Measurements from ENCODE around the gene KIF5C.
"Not testable (repeated sequence)": the region's sequence is repeated elsewhere in the genome, so short reads cannot be mapped to it uniquely, and the experiment has no call there.

KIF5C gene

DNA sequence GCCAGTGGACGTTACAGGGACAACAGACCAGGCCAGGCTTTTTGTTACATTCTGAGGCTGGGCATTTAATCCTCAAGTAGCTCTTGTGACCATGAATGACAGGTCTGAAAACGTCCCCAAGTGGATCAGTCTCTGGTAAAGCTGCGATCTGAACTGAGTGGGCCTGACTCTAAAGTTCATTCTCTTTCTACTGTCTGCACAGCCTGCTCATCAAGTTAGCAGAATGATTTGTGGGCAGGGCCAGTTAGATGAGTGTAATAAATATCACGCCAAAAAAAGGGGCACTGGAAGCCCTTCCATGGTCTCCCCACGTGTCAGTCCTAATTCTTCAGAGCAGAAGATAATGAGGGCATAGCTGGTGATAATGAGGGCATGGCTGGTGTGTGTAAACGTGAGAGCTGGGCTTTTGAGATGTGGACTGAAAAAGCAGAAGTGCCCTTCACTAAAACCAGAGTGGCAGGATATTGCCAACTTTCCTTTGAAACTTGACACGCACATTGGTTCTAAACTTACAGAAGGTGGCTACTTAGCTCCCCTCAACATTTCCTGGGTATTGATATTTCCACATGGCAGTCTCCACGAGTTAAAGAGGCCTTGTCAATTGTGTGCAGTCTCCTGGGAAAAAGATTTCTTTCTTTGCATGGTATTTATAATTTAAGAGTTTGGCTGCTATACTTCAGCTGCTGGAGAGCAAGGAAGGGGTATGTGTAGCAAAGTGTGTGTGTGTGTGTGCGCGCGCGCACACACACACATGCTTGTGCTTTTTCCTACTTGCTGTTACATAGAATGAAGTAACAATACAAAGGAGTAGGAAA, 90.8 kb downstream of the KIF5C start:
- DNase-seq (ENCODE audit: low spot score), result no peak

DNA sequence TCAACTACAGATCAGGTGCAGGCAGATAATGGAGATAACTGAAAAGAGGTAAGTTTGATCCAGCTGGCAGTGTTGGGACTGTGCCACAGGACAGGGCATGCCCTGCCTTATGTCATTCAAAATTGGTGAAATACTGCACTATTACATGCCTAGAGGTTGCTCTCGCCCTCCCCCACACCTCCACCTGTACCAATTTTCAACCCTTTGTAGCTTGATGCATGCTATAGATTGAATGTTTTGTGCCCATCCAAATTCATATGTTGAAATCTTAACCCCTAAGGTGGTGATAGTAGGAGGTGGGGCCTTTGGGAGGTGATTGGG, 91.4 kb downstream of the KIF5C start:
- no peak for DNase-seq (ENCODE audit: low spot score)

DNA sequence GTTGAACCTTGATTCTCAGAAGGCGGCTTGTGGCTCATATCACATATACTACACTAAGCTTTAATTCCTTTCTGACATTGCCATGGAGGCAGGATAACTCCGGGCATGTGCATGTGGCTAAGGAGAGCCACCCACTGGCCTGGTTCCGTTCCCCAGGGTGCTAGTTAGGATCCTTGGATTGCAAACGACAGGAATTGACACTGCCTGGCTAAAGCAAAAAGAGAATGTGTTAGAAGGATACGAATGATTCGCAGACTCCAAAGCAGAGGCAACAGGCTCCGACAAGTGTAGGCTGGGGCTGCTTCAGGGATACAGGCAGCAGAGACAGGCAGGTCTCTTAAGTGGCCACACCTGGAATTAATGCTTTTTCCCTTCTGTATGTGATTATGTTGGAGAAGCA, 92.0 kb downstream of the KIF5C start:
- no peak for DNase-seq (ENCODE audit: low spot score)

DNA sequence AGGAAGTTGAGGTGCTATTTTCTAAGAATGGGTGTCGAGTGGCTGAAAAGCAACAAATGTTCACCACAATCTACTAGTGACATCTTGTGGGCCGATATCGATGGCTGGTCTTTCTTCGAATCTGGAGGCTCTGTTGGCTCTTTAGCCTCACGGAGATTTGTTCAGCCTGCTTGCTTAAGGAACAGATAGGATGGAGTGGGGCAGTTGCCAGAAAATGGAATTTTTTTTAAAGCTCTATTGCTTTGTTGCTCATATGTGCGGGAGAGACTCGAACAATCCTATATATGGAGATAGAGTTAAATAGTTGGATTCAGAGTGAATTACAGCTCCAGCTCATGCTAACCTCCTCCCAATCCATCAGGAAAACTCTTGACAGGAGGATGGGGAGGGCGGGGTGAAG, 92.6 kb downstream of the KIF5C start:
- no peak for DNase-seq (ENCODE audit: low spot score)

DNA sequence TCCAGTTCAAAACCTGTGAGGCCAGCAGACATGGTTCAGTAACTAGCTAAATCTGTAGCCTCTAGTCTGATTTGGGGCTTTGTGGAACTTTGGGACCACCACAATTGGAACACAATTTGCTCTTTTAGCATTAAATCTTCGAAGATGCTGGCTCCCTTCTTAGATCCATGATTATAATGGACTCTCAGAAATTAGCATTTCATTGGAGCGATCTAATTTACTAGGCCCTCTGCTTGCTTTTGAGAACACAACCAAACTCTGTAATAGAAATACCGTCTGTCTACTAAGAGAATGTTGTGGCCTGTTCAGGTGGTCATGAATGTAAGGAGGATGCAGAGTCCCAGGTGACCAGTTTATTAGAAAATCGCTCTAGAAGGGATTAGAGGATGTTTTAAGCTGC, 93.3 kb downstream of the KIF5C start:
- no peak for DNase-seq (ENCODE audit: low spot score)

DNA sequence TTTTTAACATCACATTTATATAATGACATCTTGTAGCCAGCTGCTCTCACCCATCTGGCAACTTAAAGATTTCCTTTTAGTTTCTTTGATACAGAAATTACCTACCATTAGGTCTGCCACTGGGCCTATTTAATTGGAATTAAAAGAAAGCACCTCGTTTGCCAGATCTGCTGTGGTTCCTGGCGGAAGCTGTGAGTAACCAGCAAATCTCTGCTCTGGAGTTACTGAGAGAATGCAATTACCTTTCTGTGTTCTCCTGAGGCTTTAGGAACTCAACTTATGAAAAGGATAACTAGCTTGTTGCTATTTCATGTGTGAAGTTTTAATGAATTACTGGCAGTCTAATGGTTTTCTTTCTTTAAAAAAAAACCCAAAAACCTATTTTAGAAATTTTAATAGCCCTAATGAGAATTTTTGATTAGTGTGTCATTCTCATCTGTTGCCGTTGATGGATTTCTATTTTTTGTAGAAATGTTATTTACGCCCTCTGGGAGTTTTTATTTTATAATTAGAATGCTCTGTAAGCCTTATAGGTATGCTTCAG, 93.8 kb downstream of the KIF5C start:
- no peak for DNase-seq (ENCODE audit: low spot score)

DNA sequence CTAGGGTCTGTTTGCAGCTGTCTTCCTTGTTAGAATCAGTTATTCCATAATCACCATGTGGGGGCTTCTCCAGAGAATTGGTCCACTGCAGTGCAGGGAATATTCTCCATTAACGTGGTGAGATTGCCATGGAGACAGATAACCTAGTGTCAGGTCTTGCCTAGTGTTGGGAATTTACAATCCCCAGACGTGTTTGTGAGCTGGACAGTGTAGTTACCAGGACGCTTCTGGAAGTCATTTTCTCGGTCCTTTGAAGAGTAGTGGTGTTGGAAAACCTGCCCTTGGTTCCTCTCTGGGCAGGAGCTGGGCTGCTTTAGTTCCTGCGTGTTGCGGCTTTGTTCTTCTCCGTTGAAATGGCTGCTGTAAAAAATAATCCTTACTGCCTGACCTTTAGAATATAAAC, 94.6 kb downstream of the KIF5C start:
- DNase-seq (ENCODE audit: low spot score), result no peak

DNA sequence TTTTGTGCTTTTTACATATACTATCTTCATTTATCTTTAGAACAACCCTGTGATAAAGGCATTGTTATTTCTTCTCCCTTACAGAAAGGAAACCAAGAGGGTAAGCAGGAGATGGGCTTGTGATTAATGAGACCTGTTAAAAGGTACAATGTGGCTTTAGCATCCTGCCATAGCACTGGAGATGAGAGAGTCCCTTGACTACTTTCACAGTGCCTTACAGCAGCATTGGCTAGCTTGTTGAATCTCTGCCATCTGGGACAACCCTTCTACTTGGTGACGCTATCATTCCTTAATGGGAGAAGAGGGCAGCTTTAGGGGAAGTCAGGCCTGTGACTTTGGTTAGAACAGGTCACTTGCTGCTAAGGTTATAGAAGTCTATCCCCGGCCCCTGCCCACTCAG, 95.4 kb downstream of the KIF5C start:
- DNase-seq (ENCODE audit: low spot score), result no peak

DNA sequence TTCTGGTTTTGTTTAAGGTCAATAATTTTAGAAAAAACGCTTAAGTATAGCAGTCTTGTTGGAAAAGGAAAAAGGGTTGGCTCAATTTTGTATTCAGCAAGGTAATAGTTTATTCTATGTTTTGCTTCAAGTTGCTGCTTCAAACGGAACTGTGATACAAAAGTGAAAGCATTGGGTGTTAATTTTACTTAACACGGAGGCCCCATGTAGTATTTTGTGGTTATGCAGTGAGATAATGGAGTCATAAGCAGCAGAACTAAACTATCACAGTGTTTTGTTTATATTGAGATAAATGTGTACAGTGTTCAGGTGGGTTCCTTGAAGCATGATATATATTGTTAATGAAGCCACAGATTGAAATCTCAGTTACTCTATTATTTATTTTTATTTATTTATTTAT, 96.5 kb downstream of the KIF5C start:
- no peak for DNase-seq (ENCODE audit: low spot score)

DNA sequence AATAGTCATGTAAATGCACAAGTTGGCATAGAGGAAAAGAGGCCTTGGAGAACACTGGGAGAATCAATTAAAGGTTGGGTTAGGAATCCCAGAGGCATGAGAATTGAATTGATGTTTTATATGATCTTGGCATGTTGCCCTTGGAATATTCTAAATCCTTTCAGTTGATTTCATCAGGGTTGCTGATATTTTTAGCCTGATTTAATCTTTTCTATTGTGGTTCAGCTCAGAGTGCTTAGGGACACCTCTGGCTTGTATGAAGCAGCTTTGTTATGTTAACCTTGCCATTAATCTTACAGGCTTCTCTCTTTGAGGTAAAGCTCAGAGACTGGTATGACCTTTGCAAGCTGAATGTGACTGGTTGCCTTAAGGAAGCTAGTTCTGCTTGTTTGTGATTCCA, 99.1 kb downstream of the KIF5C start:
- no peak for DNase-seq (ENCODE audit: low spot score)

DNA sequence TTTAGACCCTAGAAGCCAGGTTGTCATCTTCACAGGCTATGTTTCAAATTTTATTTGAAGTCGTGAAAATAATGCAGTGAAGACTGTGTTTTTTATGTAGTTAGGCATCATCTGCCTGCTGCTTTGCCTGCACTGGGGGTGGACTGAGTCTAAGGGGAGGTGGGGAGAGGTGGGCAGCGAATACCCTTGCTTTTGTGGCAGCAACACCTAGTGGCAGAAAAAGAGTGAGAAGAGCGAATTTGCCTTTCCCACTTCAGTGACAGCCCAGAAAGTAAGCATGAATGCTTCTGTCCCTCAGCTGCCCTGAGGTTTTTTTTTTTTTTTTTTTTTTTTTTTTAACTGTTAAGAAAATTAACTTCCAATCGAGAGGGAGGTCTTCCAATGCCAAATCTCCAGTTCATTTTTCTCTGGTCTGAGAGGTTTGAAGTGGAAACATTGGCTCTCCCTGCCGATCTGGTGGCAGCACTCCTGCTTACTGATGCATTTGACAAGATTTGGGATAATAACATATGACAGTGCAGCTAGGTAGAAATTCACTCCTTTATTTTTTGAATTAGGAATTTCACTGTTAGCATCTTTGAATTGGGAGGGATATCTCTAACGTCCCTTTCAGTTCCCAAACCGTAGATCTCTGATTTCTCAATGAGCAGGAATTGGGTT, 103.1 kb downstream of the KIF5C start:
- DNase-seq (ENCODE audit: low spot score), result no peak

DNA sequence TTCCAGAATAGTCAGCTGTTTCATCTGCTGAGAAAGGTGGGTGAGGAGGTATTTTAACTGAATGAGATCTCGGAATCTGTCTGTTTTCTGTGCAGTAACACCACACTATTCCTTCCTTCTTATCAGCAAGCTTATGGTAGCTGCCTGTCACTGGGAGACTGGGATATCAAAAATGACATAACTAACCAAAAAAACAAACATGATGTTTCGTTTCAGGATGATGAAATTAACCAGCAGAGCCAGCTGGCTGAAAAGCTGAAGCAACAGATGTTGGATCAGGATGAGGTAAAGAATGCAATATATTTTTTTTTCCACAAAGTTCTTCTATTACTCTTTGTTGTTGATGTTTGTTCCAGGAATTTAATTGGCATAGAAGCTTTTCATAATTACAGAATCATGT, 103.7 kb downstream of the KIF5C start:
- peak; percentile 27 for DNase-seq (ENCODE audit: low spot score)

DNA sequence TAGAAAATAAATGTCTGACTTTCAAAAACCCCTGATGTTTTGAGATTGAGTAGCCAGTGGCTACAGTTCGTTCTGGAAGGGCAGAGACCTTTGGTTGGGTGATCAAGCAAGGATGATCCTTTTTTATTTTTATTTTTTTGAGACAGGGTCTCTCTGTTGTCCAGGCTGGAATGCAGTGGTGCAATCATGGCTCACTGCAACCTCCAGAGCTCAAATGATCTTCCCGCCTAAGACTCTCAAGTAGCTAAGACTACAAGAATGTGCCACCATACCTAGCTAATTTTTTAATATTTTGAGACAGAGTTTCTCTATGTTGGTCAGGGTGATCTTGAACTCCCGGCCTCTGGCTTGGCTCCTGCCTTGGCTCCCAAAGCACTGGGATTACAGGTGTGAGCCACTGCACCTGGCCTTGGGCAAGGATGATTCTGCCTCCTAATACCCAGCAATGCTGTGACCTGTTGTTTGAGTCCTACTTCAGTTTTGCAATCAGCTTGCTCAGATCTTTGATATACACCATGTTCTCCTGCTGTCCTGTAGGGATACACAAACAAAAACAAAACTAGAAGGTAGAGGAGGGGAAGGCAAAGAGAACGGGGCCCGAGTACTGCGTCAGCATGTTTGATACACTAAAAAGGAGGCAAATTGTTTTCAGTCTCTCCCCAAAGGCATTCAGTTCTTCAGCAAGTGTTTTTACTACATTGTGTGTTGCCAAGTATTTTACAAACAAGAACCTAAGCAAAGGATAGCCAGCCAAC, 104.3 kb downstream of the KIF5C start:
- no peak for DNase-seq (ENCODE audit: low spot score)

DNA sequence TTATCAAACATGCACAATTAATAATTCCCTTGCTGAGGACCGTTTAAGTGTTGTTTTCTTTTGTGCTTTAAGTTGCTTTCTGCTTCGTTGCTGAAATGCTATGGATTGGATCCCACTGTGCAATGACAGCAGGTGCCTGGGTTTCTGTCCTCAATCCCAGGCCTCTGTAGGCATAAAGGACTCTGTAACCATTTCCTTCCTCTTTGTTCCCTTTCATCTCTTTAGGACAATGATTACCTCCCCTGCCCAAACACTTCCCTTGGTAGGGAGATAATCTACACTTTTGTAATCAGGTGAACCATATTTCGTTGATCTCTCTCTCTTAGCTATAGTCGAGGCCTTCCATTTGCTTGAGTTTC, 104.9 kb downstream of the KIF5C start:
- DNase-seq (ENCODE audit: low spot score), result no peak

DNA sequence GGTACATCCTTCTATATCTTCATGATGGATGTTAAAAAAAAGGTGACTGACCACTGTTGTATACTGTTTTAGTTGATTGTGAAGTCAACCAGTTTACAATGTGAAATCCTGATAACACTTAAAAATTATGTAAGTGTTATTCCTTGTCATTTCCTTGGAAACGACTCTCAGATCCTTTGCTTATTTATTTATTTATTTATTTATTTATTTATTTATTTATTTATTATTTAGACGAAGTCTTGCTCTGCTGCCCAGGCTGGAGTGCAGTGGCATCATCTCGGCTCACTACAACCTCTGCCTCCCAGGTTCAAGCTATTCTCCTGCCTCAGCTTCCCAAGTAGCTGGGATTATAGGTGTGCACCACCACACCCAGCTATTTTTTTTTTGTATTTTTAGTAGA, 105.5 kb downstream of the KIF5C start:
- not testable (repeated sequence) for DNase-seq (ENCODE audit: low spot score)

DNA sequence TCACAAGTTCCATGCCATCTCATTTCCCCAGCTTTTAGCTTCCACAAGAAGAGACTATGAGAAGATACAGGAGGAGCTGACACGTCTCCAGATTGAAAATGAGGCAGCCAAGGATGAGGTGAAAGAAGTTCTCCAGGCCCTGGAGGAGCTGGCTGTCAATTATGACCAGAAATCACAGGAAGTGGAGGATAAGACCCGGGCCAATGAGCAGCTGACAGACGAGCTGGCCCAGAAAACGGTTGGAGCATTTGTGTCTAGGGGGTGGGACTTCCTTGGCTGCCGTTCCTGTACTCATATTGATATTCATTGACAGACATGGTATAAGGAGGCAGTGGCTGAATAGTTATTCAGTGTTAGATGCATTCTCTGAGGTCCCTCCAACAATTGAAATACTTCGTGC, 106.3 kb downstream of the KIF5C start:
- no peak for DNase-seq (ENCODE audit: low spot score)

DNA sequence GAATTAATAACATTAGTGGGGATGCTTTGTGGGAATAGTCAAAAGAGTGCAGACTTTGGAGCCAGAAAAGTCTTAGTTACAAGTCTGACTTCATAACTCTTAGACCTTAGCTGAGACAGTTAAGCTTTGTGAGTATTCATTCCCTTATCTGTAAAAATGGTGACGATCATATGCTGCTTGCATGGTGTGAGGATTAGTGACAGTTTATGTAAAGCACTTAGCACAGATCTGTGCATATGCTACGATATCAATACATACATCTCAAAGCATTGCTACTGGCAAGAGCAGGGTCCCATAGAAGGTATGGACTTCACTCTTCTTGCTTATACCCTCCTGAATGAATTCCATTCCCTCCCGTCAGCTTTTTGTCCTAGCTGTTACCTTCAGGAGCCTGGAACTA, 106.8 kb downstream of the KIF5C start:
- DNase-seq (ENCODE audit: low spot score), result no peak

DNA sequence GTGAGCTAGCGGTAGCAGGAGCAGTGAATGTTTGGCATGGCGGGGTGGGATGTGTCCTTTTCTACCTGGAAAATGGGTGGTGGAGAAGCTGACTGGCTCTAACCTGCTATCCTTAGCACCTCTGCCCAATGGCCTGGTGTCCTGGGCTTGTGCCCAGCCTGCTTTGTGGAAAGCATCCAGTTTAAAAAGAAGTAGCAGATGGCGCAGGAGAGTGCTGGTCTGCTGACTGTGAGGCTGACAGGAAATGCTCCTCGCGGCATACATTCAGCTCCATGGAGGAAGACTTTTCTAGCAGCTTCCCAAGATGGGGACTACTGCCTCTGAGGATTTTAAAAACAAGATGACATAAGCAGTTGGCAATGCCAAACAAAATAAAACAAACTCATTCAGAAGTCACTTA, 107.3 kb downstream of the KIF5C start:
- no peak for DNase-seq (ENCODE audit: low spot score)

DNA sequence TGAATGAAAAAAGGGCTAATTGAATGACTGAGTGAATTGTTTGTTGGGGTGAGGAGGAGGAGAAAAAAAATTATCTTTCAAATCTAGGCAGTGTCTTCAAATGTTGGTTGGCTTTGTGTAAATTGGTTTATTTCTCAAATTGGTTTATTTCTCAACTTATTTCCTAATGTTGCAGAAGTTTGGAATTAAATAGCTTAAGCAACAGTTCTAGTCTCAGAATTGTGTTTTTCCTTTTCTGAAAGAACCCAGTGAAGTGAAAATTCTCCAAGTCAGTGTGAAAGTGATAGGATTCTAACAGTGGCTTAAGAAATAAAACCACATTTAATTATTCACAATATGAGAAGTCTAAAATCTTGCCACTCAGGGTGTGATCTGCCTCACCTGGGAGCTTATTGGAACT, 108.9 kb downstream of the KIF5C start:
- DNase-seq (ENCODE audit: low spot score), result no peak

DNA sequence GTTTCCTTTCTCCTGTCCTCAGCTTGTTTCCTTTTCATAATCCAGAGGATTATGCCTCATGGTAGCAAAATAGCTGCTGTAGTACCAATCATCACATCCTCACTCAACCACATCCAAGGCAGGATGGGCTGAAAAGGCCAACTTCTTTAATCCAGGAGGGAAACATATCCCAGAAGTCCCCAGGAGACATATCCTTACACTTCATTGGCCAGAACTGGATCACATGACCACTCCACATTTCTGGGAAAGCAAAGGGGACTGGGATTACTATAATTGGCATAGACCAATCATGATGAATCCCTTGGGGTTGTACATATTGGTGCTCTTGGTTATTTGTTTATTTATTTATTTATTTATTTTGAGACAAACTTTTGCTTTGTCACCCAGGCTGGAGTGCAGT, 109.4 kb downstream of the KIF5C start:
- no peak for DNase-seq (ENCODE audit: low spot score)

DNA sequence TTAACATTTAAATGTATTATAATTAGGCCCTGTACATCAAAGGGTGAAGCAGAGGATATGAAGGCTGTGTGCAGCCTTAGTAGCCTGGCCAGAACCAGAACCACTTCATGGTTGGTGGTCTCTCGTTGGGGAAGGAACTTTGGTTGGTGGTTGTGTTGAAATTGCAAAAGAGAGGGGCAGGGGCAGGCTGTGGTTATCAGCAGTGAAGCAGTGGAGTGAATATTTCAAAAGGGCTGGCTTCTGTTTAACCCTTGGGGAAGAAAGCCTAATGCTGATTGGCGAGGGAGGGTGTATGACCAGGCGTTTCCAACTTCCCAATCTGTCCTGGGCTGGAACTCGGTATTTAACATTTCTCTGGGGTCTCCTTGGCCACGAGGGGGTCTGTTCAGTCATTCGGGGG, 112.3 kb downstream of the KIF5C start:
- DNase-seq (ENCODE audit: low spot score), result no peak

DNA sequence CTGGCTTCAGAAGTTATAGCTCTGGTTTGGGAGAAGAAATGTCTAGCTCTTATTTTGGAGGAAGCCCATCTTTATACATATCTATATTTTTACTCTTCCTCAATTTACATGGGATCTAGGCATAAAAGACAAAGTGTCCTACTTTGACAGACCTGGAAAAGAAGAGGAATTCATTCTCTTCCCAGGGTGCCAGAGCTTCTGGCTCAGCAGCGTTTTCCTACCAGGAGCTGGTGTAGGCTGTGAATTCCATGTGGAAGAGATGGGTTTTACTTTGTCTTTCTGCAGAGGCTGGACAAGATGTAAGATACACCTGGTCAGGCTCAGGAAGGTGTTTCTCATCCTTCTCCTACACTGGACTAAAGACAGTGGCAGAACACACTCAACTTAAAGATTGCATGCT, 113.3 kb downstream of the KIF5C start:
- no peak for DNase-seq (ENCODE audit: low spot score)

DNA sequence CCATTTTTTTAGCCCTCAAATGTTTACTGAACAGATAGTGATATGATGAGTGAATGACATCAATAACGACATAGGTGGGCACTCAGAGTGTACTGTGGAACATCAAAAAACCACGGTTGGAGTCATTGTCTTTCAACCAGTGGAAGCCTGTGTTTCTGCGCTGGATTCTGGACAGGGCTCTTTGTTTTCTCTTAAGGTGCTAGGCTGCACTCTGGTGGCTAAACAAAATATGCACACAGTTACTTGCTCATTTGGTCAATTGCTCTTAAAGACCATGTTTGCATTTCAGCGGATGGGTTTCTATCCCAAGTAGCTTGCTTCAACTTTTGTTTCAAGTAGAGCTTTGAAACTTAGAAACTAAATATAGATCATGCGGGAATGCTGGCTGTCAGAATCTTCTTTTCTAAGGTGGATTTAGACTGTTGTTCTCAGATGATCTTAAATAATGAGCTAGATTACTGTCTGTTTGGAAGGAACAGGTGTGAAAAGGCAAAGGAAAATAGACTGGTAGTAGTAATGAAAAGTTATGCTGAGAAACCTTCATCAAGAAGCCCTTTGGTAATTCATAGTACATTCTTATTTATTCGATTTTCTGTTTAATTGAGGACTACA, 115.0 kb downstream of the KIF5C start:
- DNase-seq (ENCODE audit: low spot score), result peak; percentile 83
